ENCODE data around the gene PDGFA. TPM values are rescaled to one million over a fixed set of nuclear protein-coding genes. Genes with fewer than 3 reads are reported as not detected.
A peak's percentile ranks its signal among the peaks of the same experiment; 100 is the strongest.

PDGFA gene
- total RNA-seq, 1 experiment from 2014 or later = 35.8 TPM

DNA sequence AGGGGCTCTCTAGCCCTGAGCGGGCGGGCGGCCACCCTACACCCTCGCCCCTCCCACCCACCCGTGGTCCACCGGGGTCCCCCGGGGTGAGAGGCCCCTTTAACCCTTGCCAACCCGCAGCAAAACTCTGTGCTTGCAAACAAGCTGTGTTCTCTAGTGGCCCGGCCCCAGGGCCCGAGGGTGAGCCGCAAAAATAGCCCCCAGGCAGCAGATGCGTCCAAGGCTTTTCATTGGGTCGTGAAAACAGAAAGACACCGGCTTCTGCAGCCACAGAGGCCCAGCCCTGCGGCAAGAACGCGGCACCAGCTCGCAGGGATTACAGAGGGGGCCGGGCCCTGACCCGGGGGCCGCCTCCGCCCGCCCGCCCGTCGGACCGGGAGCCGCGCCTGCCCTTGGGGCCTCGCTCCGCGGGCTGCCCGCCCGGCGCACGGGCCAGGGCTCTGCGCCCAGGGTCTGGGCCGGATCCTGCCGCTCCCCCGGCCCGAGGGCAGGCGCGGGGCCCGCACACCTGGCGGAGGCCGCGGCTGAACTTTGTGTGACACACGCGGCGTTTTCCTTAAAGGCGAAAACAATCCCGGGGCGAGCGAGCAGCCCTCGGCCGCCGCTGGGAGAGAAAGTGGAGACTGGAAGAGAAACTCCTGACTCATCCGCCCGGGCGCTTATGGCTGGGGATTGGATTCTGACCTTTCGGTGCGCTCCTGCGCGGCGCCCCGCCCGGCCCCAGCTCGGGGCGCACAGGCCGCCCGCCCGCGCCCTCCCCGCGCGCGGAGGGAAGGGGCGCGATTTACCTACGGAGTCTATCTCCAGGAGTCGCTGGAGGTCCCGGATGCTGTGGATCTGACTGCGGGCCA is 2.8 kb downstream of the PDGFA start:
- no peak overlapping the region for H3K23ac ChIP-seq (ENCODE audit: insufficient read length, low read depth, low read length)
- H3K27me3 ChIP-seq (ENCODE audit: insufficient read depth, low read length) = peaks cover 13% of the 10 kb centered on the region; the same call in 1 of the 2 replicates
- no peak overlapping the region for H2BK12ac ChIP-seq (ENCODE audit: insufficient read length, low read depth, low read length)
- H4K8ac ChIP-seq (replicated peaks; ENCODE audit: insufficient read length, low read depth, low read length) = no peak overlapping the region
- Mint-ChIP-seq H3K27ac (0 out of 7 replicates have a peak overlapping the region, but pooled peaks of 1 of the 3 experiments have one; percentile 86), H3K27me3 (ENCODE audit: low read depth) (peaks cover 42% of the 10 kb centered on the region), H3K4me3 (peak overlapping the region; percentile 58 to 77), H3K4me1 (peaks cover 35 to 41% of the 10 kb centered on the region in 2 experiments), H3K9me3 (no peaks in the 10 kb centered on the region; a peak in 1 of 5 replicates), H3K36me3 (ENCODE audit: insufficient read depth in 1 of 3, low read depth in 3 of 3) (peaks cover 0 to 6% (median 0%) of the 10 kb centered on the region in 3 experiments; a peak in 5 of 7 replicates)
- peaks cover 8% of the 10 kb centered on the region; the same call in 1 of the 2 replicates for H3K4me1 ChIP-seq (ENCODE audit: insufficient read depth, low read length)
- H3K79me1 ChIP-seq (ENCODE audit: insufficient read depth, low read depth, low read length, poor library complexity, severe bottlenecking) = peaks cover 5% of the 10 kb centered on the region
- no peak overlapping the region for H2BK20ac ChIP-seq (ENCODE audit: low read depth, low read length, poor library complexity, severe bottlenecking)
- H3K18ac ChIP-seq (ENCODE audit: insufficient read length, low read depth, low read length) = no peak overlapping the region
- no peaks in the 10 kb centered on the region for H3K9me3 ChIP-seq (ENCODE audit: control insufficient read depth, low read depth, low read length)
- H3K14ac ChIP-seq (ENCODE audit: insufficient read depth, low read length) = no peak overlapping the region
- H3K79me2 ChIP-seq (ENCODE audit: insufficient read depth, low read length) = peaks cover 6% of the 10 kb centered on the region; the same call in 1 of the 2 replicates
- no peak overlapping the region for H4K5ac ChIP-seq (ENCODE audit: insufficient read length, low read depth, low read length)
- H3K9ac ChIP-seq (ENCODE audit: extremely low read depth, insufficient read length, low read length) = no peak overlapping the region
- no peak overlapping the region for H2AFZ ChIP-seq (ENCODE audit: low read length)
- H4K91ac ChIP-seq (ENCODE audit: insufficient read length, low read depth, low read length) = no peak overlapping the region
- no peak overlapping the region for H3K4ac ChIP-seq (ENCODE audit: low read depth, low read length)
- peak overlapping the region; percentile 48 for H3K4me2 ChIP-seq (ENCODE audit: insufficient read depth, insufficient read length, low read length)
- H2BK15ac ChIP-seq (ENCODE audit: low read depth, low read length) = no peak overlapping the region
- TF ChIP-seq CTCF (conservative IDR thresholded peaks at IDR 0.05) = no peak
- H2BK120ac ChIP-seq (ENCODE audit: low read depth, low read length, poor library complexity, severe bottlenecking) = no peak overlapping the region
- H4K20me1 ChIP-seq (ENCODE audit: control insufficient read depth, insufficient read depth, insufficient read length) = no peaks in the 10 kb centered on the region
- DNase-seq = no peak
- H2AK5ac ChIP-seq (ENCODE audit: insufficient read length, low read length) = no peak overlapping the region
- peaks cover 29% of the 10 kb centered on the region for H3K23me2 ChIP-seq (ENCODE audit: insufficient read length, low read depth, low read length, poor library complexity, severe bottlenecking)
- H2BK5ac ChIP-seq (ENCODE audit: insufficient read length, low read length) = no peak overlapping the region
- no CpG with 5 or more reads among the region's 83 CpGs for WGBS (ENCODE audit: extremely low coverage, insufficient read length, low lambda C conversion rate)
- no peak overlapping the region for H3K56ac ChIP-seq (ENCODE audit: insufficient read length, low read depth, low read length)
- H3K27ac ChIP-seq (ENCODE audit: insufficient read length, low read depth, low read length) = no peak overlapping the region
- H3T11ph ChIP-seq (ENCODE audit: low read length) = no peak overlapping the region

All from H9 (cell line).